DOHH2 (cell line): ENCODE data around the gene CTIF.

Source experiments
- H3F3A ChIP-seq: fragments of 200-600 bp; sonication (generic), shearing (Covaris generic); 2 replicates; pipeline ENCODE4 v1.6.0; 2016; ENCODE audit warnings: antibody characterized with exemption, mild to moderate bottlenecking; ENCODE audit not compliant: control insufficient read depth, insufficient read depth
- H3K27ac ChIP-seq: fragments of 200-600 bp; sonication (generic); 2 replicates; pipeline ENCODE4 v1.5.1; 2014; ENCODE audit warnings: low read depth, mild to moderate bottlenecking, low read length, moderate library complexity
- H3K27me3 ChIP-seq: fragments of 200-600 bp; sonication (generic); 2 replicates; pipeline ENCODE4 v1.6.1; 2014; ENCODE audit warnings: mild to moderate bottlenecking, low read length, mixed read lengths; ENCODE audit not compliant: control insufficient read depth
- H3K36me3 ChIP-seq: fragments of 200-600 bp; sonication (generic); 2 replicates; pipeline ENCODE4 v1.6.1; 2014; ENCODE audit warnings: mild to moderate bottlenecking, low read length, moderate library complexity, mixed read lengths; ENCODE audit not compliant: control insufficient read depth
- H3K4me1 ChIP-seq: fragments of 200-600 bp; sonication (generic); 2 replicates; pipeline ENCODE4 v1.6.1; 2014; ENCODE audit warnings: mild to moderate bottlenecking, low read length, mixed read lengths; ENCODE audit not compliant: control insufficient read depth
- H3K4me2 ChIP-seq: fragments of 200-600 bp; sonication (generic); 2 replicates; pipeline ENCODE4 v1.6.0; 2014; ENCODE audit warnings: mild to moderate bottlenecking, low read length, moderate library complexity
- H3K4me3 ChIP-seq: fragments of 200-600 bp; sonication (generic); 2 replicates; pipeline ENCODE4 v1.5.1; 2014; ENCODE audit warnings: mild to moderate bottlenecking, low read length, mixed read lengths
- H3K79me2 ChIP-seq: fragments of 200-600 bp; sonication (generic); 2 replicates; pipeline ENCODE4 v1.6.1; 2014; ENCODE audit warnings: mild to moderate bottlenecking, low read length, mixed read lengths; ENCODE audit not compliant: control insufficient read depth
- H3K9me2 ChIP-seq: fragments of 200-600 bp; sonication (generic); replicated peaks from 2 replicates; pipeline ENCODE4 v1.6.1; 2014; ENCODE audit warnings: mild to moderate bottlenecking, low read length, mixed read lengths; ENCODE audit not compliant: control insufficient read depth
- H3K9me3 ChIP-seq: fragments of 200-600 bp; sonication (generic); 2 replicates; pipeline ENCODE4 v1.6.1; 2014; ENCODE audit warnings: antibody characterized with exemption, low read length, mixed read lengths; ENCODE audit not compliant: control insufficient read depth, insufficient read depth
- H4K20me1 ChIP-seq: fragments of 200-600 bp; sonication (generic); 2 replicates; pipeline ENCODE4 v1.6.0; 2014; ENCODE audit warnings: low read depth, mild to moderate bottlenecking, antibody characterized with exemption, low read length, moderate library complexity; ENCODE audit not compliant: control insufficient read depth, insufficient read depth
- EZH2phosphoT487 ChIP-seq: fragments of 200-600 bp; sonication (generic); IDR thresholded peaks from 2 replicates; pipeline ENCODE4 v1.6.1; 2017; ENCODE audit warnings: borderline replicate concordance, mild to moderate bottlenecking, antibody characterized with exemption, low read length, moderate library complexity, mixed read lengths
- TF ChIP-seq, protein P1 (sequence below): fragments of 200-600 bp; sonication (generic); IDR thresholded peaks from one replicate; pipeline ENCODE4 v1.5.1; 2014; ENCODE audit warnings: antibody characterized with exemption, mild to moderate bottlenecking, low read depth, low read length; ENCODE audit not compliant: poor library complexity, severe bottlenecking

CTIF gene

DNA sequence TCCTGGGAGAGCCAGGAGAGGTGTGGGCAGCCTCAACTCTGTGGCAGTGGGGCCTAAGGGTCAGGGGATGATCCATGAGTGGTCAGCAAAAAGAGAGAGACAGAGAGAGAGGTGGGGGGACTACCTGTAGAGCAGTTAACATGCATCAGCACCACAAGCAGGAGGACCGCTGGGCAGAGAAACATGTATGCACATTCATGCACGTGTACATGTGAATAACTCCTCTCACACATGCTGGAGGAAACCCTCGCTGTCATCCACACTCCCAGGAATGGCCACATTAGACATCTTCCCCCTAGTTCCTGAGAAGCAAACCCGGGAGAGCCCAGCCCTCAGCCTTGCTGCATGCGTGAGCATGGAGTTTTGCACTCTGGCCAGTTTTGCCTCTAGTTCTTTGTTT lies 245.8 kb downstream of the CTIF start:
- TF ChIP-seq, protein P1, sequence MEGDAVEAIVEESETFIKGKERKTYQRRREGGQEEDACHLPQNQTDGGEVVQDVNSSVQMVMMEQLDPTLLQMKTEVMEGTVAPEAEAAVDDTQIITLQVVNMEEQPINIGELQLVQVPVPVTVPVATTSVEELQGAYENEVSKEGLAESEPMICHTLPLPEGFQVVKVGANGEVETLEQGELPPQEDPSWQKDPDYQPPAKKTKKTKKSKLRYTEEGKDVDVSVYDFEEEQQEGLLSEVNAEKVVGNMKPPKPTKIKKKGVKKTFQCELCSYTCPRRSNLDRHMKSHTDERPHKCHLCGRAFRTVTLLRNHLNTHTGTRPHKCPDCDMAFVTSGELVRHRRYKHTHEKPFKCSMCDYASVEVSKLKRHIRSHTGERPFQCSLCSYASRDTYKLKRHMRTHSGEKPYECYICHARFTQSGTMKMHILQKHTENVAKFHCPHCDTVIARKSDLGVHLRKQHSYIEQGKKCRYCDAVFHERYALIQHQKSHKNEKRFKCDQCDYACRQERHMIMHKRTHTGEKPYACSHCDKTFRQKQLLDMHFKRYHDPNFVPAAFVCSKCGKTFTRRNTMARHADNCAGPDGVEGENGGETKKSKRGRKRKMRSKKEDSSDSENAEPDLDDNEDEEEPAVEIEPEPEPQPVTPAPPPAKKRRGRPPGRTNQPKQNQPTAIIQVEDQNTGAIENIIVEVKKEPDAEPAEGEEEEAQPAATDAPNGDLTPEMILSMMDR = no peak
- TF ChIP-seq EZH2phosphoT487 = no peak
- Histone ChIP-seq H4K20me1 (0 out of 2 replicates have a peak, but pooled peaks cover 8% of the 10 kb centered on the region), H3K4me2 (peak overlapping the region; percentile 68), H3K9me2 (no peaks in the 10 kb centered on the region), H3K79me2 (no peaks in the 10 kb centered on the region), H3K27ac (peak overlapping the region; percentile 59), H3K36me3 (no peaks in the 10 kb centered on the region), H3F3A (peaks cover 10% of the 10 kb centered on the region), H3K27me3 (peaks cover 2% of the 10 kb centered on the region; the same call in 1 of the 2 replicates), H3K9me3 (no peaks in the 10 kb centered on the region), H3K4me1 (peaks cover 36% of the 10 kb centered on the region), H3K4me3 (peak overlapping the region; percentile 30)

DNA sequence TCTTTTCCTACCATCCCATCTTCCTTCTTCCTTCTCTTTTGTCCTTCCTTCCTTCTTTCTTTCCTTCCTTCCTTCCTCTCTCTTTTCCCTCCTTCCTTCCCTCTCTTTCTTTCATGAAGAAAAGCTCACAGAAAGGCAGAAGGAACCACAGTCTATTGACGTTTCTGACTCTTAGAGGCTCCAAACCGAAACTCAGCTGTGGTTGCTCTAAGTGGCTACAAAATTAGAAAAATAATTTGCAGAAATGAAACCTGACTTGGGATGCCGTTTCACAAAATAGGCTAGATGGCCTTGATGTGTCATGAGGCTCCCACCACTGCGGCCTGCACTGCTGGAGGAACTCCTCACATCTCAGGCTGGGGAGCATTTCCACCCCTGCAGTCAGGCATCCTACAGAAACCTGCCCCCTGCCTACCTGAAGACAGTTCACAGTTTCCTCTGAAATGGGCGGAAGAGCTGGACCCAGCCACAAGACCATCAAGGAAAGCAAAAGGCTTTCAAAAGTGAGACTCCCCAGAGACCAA lies 246.3 kb downstream of the CTIF start:
- H3K4me2 ChIP-seq = peak overlapping the region; percentile 68

DNA sequence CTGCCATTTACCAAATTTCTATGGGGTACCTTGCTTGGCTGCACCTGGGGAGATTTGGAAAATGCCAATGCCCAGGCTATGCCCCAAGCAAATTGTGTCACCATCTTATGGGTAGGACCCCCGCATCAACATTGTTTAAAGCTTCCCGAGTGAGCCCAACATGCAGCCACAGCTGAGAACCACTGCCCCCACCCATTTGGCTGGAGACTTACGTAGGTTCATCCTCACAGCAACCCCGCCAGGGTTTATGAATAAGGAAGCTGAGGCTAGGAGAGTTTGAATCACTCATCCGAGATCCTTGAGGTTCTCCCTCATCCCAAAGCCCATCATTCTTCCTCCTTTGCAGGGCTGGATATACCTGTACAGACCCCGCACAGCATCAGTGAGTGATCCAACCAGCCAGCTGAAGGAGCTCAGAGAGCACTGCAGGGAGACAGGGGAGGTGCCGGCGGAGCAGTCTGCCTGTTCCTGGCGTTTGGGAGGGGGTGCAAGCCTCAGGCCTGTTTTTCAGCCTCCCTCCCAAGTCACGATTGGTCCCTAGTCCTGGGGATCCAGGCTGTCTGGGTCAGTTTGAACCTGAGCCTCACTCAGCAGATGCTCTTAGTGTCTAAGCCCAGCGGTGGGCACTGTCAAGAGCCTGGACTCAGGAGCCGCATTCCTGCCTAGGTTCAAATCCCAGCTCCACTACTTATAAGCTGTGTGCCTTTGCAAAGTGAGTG lies 247.1 kb downstream of the CTIF start:
- peaks cover 2% of the 10 kb centered on the region; the same call in 1 of the 2 replicates for H3K27me3 ChIP-seq
- H4K20me1 ChIP-seq = 0 out of 2 replicates have a peak, but pooled peaks cover 8% of the 10 kb centered on the region
- H3K79me2 ChIP-seq = no peaks in the 10 kb centered on the region
- peaks cover 37% of the 10 kb centered on the region for H3K4me1 ChIP-seq
- H3K9me3 ChIP-seq = no peaks in the 10 kb centered on the region
- H3F3A ChIP-seq = peaks cover 10% of the 10 kb centered on the region
- no peaks in the 10 kb centered on the region for H3K36me3 ChIP-seq
- H3K9me2 ChIP-seq = no peaks in the 10 kb centered on the region
- TF ChIP-seq, protein P1 = no peak
- no peak for TF ChIP-seq EZH2phosphoT487
- peak overlapping the region; percentile 32 for H3K4me3 ChIP-seq
- H3K4me2 ChIP-seq = peak overlapping the region; percentile 68
- H3K27ac ChIP-seq = peak overlapping the region; percentile 59

More for the DNA sequence above, 246.3 kb downstream of the CTIF start:
- TF ChIP-seq EZH2phosphoT487 = no peak
- TF ChIP-seq, protein P1 = peak; percentile 9
- H3K36me3 ChIP-seq = no peaks in the 10 kb centered on the region
- H3K9me2 ChIP-seq = no peaks in the 10 kb centered on the region
- H3K27ac ChIP-seq = peak overlapping the region; percentile 59
- H3K27me3 ChIP-seq = peaks cover 2% of the 10 kb centered on the region; the same call in 1 of the 2 replicates
- H3K4me3 ChIP-seq = peak overlapping the region; percentile 32
- no peaks in the 10 kb centered on the region for H3K9me3 ChIP-seq
- H3F3A ChIP-seq = peaks cover 10% of the 10 kb centered on the region
- peaks cover 36% of the 10 kb centered on the region for H3K4me1 ChIP-seq
- 0 out of 2 replicates have a peak, but pooled peaks cover 8% of the 10 kb centered on the region for H4K20me1 ChIP-seq
- H3K79me2 ChIP-seq = no peaks in the 10 kb centered on the region
